ENCODE results near the gene TSC1.

Gene TSC1

DNA sequence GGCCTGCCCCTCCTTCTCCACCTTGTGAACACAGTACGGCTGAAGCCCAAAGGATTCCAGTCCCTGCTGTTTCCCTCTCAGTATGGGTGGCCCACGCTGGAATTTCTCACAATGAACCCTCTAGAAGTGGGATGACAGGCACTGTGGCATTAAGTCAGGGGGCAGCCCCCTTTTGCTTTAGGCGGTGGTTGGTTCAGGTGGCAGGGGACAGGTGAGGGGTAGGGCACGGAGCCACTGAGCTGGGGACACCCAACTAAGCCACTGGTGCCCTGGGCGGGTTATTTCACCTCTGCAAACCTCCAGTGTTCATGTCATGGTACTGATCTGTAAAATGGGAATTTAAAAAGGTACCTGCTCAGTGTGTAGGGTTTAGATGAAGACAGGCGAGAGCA is 58.1 kb downstream of the TSC1 start:
- DNase-seq = no peak

GRCh38 chr9:132885720-132886333 is 58.6 kb downstream of the TSC1 start:
- DNase-seq = no peak

GRCh38 chr9:132883349-132884294 is 60.8 kb downstream of the TSC1 start:
- no peak for DNase-seq

- no peak for DNase-seq
These were observed 61.8 kb downstream of the TSC1 start for GRCh38 chr9:132882616-132883015.

GRCh38 chr9:132881826-132882225 is 62.6 kb downstream of the TSC1 start:
- no peak for DNase-seq

DNA sequence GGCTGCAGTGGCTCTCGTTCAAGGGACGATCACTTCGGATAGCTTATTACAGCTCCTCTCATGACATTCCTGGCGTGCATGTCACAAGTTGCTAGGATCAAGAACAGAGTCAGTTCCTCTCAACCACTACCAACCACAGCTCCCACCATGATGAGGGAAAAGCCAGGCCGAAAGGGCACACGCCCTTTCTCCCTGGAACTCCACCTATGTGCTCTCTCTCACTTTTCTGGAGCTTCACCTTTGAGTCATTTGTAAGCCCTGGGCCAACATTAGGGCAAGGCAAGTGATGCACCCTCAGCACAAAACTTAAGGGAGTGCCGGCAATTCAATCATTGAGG is 64.1 kb downstream of the TSC1 start:
- DNase-seq = no peak

DNA sequence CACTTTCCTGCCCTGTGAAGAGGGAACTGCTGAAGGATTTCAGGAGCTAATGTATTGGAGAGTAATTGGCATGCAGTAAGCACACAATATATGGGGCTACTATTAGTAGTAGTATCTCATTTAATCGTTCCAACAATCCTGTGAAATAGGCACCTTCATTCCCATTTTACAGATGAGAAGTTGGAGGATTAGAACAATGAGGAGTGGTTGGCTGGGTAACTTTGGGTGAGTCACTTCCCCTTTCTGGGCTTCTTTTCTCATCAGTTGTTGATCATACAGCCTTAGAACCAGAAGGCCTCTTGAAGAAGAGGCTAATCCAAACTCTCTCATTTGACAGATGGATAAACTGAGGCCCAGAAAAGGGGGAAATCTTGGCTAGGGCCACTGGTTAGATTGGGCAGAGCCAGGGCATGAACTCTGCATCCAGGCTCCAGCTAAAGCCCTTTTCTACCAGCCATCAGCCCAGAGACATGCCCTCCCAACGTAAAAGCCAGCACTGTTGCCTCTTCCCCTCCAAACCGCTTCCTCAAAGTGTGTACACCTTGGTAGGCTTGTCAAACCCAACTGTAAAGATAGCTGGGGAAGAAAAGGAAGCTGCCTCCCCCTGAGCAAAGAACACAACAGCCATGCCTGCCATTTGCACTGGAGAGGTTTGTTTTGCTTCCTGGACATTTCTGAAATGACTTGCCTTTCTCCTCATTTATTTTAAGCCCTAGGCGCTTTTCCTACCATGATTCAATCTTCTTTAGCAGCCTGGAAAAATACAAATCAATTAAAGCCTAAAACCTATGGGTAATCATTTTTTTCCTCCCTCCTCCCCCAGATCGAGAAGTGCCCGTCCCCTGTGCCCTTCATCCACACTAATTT is 64.7 kb downstream of the TSC1 start:
- no peak for DNase-seq

DNA sequence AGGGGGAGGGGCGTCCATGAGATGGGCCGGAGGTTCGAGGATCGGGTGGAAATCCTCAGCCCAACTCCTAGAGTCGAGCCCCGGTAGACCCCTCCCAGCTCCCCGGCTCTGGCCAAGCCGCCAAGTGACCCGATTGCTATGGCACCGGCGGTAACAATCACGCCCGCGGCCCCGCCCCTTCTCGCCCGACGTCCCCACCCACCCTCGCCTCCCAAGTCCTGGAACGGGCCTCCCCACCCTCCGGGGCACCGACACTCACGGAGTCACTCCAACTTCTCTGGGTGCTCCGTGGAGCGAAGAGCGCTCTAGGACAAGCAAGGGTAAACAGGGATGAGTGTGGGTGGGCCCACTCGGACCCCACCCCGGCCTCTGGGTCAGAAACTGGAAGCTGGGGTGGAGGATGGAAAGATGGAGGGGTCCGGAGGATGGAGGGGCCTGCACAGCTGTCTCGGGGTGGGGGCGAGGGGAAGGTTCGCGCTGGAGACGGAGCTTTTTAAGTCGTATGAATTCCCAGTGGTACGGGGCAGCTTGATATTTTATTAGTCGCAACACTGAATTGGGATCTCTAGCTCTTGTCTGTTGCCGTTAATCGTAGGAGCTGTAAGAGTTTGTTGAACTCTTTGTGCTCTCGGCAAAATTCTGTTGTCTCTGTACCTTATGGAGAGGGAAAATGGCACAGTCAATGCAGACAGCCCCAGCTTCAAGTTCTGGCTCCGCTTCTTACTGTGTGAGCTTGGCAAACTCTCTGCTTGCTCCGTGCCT is 65.5 kb downstream of the TSC1 start, which contains the start of gene SPACA9:
Gene SPACA9, plus strand, starts transcription at position 204 of the 762 bp plus-strand sequence. CDS start 5,050 bp downstream, outside the sequence.
- peak; percentile 17 for DNase-seq

DNA sequence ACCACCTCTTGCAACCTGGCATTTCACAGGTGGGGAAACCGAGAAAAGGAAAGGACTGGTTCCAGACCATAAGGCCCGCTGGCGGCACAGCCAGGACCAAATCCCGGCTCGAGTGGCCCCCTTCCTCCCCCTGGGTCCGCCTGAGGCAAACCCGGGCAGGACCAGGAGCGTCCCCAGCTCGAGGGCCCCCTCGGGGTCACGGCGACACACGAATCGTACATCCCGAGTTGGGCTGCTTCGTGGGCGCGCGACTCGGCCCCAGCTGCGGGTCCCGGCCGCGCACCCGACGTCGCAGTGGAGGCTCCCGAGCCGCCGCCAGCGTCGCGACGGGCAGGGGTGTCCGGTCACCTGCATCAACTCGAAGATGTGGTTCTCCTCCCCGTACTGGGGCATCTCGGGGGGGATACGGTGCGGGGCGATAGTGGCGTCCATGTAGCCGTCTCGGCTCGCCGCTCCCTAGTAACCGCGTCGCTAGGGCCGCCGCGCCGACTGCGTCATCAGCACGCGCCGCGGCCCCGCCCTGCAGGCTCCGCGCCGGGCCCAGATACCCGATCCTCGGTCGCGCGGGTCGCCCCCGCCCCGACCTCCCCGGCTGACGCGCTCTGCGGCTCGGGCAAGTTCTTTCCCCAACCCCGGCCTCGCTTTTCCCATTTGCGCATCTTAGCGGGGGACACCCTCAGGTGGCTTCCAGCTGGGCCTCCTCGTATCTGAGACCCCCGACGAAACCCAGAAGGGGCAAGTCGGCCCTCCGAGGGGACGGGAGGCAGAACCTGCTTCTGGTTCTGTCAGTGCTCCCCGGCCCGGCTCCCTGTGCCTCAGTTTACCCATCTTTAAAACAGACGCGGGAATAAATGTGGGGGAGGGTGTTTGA is 66.4 kb downstream of the TSC1 start, which contains the start of gene AK8:
Gene AK8, minus strand, starts transcription at position 461 of the 871 bp plus-strand sequence. Its CDS starts 29 bp downstream, at position 432.
- peak; percentile 49 for DNase-seq

- DNase-seq = no peak
These were observed 67.0 kb downstream of the TSC1 start for GRCh38 chr9:132877458-132877823.

- DNase-seq = no peak
These were observed 67.6 kb downstream of the TSC1 start for GRCh38 chr9:132876849-132877248.

- DNase-seq = no peak
These were observed 69.3 kb downstream of the TSC1 start for GRCh38 chr9:132875159-132875558.

DNA sequence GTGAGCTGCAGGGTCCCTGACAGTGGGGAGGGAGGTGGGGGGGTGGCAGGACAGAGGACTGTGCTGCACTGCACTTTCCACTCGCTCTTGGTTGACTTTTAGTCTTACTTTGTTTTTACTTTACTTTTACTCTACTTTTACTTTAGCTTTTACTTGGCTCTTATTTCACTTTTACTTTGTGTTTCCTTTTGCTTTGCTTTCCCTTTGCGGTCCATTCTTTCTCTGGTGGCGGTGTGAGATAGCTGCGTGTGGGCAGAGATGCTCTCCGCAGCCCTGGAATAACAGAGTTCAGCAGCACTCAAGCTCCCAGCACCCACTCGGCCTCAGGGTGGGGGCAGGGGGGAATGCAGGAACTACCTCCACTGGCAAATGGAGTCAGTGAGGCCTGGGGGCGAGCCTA is 71.0 kb downstream of the TSC1 start:
- DNase-seq = no peak

GRCh38 chr9:132869266-132869665 is 75.2 kb downstream of the TSC1 start:
- DNase-seq = no peak

- DNase-seq = no peak
These were observed 77.5 kb downstream of the TSC1 start for GRCh38 chr9:132866898-132867297.

DNA sequence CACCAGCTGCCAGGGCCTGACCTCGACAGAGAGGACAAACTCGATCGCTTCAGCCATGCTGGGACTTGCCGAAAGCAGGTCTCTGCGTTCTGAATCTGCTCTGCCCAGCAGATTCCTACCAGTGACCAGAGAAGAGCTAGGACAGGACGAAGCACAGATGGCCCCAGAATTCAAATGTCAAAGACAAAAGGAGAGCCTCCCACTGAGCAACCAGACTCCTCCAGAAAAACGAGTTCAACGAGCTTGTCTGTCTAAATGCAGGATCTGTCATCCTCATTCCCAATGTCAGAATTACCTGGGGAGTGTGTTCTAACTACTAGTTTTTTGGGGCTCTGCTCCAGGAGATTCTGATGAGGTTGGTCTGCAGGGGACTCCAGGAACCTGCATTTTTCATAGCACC is 79.7 kb downstream of the TSC1 start:
- no peak for DNase-seq

GRCh38 chr9:132864277-132864676 is 80.1 kb downstream of the TSC1 start:
- DNase-seq = no peak

- DNase-seq = no peak
These were observed 81.3 kb downstream of the TSC1 start for GRCh38 chr9:132863096-132863495.

DNA sequence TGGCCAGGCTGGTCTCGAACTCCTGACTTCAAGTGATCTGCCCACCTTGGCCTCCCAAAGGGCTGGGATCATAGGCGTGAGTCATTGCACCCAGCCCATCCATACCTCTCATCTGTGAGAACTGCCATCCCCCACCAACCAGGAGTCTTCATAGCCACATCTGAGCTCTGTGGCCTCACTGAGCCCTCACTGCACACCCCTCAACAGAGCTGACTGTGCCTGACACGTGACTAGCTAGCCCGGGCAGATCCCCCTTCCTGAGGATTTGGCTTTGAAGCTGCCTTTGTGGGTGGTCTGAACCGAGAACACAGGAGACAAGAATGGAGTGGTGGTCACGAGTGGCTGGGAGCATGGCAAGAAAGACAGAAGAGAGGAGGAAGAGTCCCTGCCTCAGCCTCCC is 81.9 kb downstream of the TSC1 start:
- no peak for DNase-seq

GRCh38 chr9:132861666-132862065 is 82.8 kb downstream of the TSC1 start:
- no peak for DNase-seq

DNA sequence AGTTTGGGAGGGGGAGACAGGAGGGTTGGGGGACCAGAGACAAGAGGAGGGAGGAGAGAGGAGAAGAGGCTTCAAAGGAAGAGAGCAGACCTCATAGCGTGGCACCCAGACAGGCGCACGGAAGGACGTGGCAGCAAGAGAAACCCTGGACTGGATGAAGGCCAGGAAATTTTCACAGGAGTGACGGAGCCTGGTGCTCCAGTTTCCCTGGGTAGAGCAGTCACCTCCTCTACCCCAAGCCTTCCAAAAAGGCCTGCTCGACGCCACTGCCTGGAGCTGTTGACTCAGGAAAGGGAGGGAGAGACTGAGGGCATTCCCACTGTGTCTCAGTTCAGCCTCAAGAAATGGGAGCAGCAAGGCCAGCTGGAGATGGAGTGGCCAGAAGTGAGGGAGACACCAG is 85.7 kb downstream of the TSC1 start:
- no peak for DNase-seq

Data from NCI-H748 treated with DMSO at 0.1 percent for 48 hours (cell line).